OCI-LY1 (cell line): ENCODE data around the gene FTSJ1.

Experiments
- H2AFZ ChIP-seq: fragments of 200-600 bp; sonication (generic), shearing (Covaris generic); 2 replicates; pipeline ENCODE4 v1.6.0; 2014; ENCODE audit warnings: antibody characterized with exemption, mild to moderate bottlenecking, low read length
- H3F3A ChIP-seq: fragments of 200-600 bp; sonication (generic), shearing (Covaris generic); 2 replicates; pipeline ENCODE4 v1.6.0; 2014; ENCODE audit warnings: mild to moderate bottlenecking, antibody characterized with exemption, low read length, moderate library complexity; ENCODE audit not compliant: insufficient read depth
- H3K27ac ChIP-seq: fragments of 200-600 bp; sonication (generic); 2 replicates; pipeline ENCODE4 v1.5.1; 2014; ENCODE audit warnings: low read length, mixed run types, mild to moderate bottlenecking, low read depth; ENCODE audit not compliant: poor library complexity, severe bottlenecking
- H3K27me3 ChIP-seq: fragments of 200-600 bp; sonication (generic); 2 replicates; pipeline ENCODE4 v1.6.0; 2014; ENCODE audit warnings: antibody characterized with exemption, mild to moderate bottlenecking, low read length, moderate library complexity; ENCODE audit not compliant: insufficient read depth
- H3K36me3 ChIP-seq: fragments of 200-600 bp; sonication (generic); 2 replicates; pipeline ENCODE4 v1.6.1; 2014; ENCODE audit warnings: mild to moderate bottlenecking, antibody characterized with exemption, low read length, moderate library complexity, mixed read lengths; ENCODE audit not compliant: insufficient read depth
- H3K4me1 ChIP-seq: fragments of 200-600 bp; sonication (generic); 2 replicates; pipeline ENCODE4 v1.5.1; 2014; ENCODE audit warnings: mild to moderate bottlenecking, low read length, moderate library complexity; ENCODE audit not compliant: insufficient read depth, severe bottlenecking
- H3K4me2 ChIP-seq: fragments of 200-600 bp; sonication (generic), shearing (Covaris generic); 2 replicates; pipeline ENCODE4 v1.6.1; 2014; ENCODE audit warnings: low read length
- H3K4me3 ChIP-seq: fragments of 200-600 bp; sonication (generic); 2 replicates; pipeline ENCODE4 v1.5.1; 2014; ENCODE audit warnings: low read length, low read depth, mild to moderate bottlenecking, mixed read lengths; ENCODE audit not compliant: poor library complexity, severe bottlenecking
- H3K79me2 ChIP-seq: fragments of 200-600 bp; shearing (Covaris generic); 2 replicates; pipeline ENCODE4 v1.6.1; 2016; ENCODE audit warnings: mixed run types, low read length, mixed read lengths; ENCODE audit not compliant: insufficient read depth
- H3K9ac ChIP-seq: fragments of 200-600 bp; sonication (generic), shearing (Covaris generic); 2 replicates; pipeline ENCODE4 v1.6.1; 2014; ENCODE audit warnings: mild to moderate bottlenecking, low read length, mixed read lengths
- H3K9me2 ChIP-seq: fragments of 200-600 bp; sonication (generic), shearing (Covaris generic); 2 replicates; pipeline ENCODE4 v1.6.1; 2014; ENCODE audit warnings: low read depth, mild to moderate bottlenecking, low read length, mixed read lengths
- H3K9me3 ChIP-seq: fragments of 200-600 bp; shearing (Covaris generic); 2 replicates; pipeline ENCODE4 v1.6.1; 2014; ENCODE audit warnings: low read length, mixed read lengths
- H4K20me1 ChIP-seq: fragments of 200-600 bp; sonication (generic), shearing (Covaris generic); 2 replicates; pipeline ENCODE4 v1.6.0; 2016; ENCODE audit warnings: mild to moderate bottlenecking, low read length; ENCODE audit not compliant: insufficient read depth
- EZH2 ChIP-seq: fragments of 200-600 bp; sonication (generic), shearing (Covaris generic); IDR thresholded peaks from 2 replicates; pipeline ENCODE4 v1.8.0; 2017; ENCODE audit warnings: borderline replicate concordance, mixed run types, mild to moderate bottlenecking, antibody characterized with exemption, low read length, moderate library complexity, mixed read lengths
- TF ChIP-seq, protein P1 (sequence below): fragments of 200-600 bp; sonication (generic), shearing (Covaris generic); IDR thresholded peaks from 2 replicates; pipeline ENCODE4 v1.5.1; 2017; ENCODE audit warnings: mild to moderate bottlenecking, antibody characterized with exemption, low read length, moderate library complexity, mixed read lengths

FTSJ1 gene

DNA sequence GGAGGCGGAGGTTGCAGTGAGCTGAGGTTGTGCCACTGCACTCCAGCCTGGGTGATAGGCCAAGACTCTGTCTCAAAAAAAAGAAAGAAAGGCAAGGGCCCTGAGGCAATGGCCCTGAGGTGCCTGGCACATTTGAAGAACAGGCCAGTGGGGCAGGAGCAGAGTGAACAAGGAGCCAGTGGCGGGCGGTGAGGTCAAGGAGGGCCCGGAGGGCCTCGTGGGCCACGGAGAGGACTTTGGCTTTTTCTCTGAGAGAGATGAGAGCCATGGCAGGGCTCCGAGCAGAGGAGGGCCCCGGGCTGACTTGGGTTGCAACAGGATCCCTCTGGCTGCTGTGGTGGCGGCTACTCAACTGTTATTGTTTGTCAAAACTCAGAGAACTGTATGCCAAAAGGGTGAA is 13.3 kb downstream of the FTSJ1 start:
- Histone ChIP-seq H3K4me3 (no peak overlapping the region), H2AFZ (no peak overlapping the region), H3F3A (no peaks in the 10 kb centered on the region), H3K9me3 (no peaks in the 10 kb centered on the region), H3K4me2 (no peak overlapping the region), H3K79me2 (no peaks in the 10 kb centered on the region), H3K9me2 (no peaks in the 10 kb centered on the region), H3K36me3 (no peaks in the 10 kb centered on the region), H3K4me1 (no peaks in the 10 kb centered on the region), H4K20me1 (no peaks in the 10 kb centered on the region), H3K9ac (no peak overlapping the region), H3K27ac (no peak overlapping the region), H3K27me3 (no peaks in the 10 kb centered on the region)
- TF ChIP-seq, protein P1, sequence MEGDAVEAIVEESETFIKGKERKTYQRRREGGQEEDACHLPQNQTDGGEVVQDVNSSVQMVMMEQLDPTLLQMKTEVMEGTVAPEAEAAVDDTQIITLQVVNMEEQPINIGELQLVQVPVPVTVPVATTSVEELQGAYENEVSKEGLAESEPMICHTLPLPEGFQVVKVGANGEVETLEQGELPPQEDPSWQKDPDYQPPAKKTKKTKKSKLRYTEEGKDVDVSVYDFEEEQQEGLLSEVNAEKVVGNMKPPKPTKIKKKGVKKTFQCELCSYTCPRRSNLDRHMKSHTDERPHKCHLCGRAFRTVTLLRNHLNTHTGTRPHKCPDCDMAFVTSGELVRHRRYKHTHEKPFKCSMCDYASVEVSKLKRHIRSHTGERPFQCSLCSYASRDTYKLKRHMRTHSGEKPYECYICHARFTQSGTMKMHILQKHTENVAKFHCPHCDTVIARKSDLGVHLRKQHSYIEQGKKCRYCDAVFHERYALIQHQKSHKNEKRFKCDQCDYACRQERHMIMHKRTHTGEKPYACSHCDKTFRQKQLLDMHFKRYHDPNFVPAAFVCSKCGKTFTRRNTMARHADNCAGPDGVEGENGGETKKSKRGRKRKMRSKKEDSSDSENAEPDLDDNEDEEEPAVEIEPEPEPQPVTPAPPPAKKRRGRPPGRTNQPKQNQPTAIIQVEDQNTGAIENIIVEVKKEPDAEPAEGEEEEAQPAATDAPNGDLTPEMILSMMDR, result no peak
- TF ChIP-seq EZH2, result no peak

DNA sequence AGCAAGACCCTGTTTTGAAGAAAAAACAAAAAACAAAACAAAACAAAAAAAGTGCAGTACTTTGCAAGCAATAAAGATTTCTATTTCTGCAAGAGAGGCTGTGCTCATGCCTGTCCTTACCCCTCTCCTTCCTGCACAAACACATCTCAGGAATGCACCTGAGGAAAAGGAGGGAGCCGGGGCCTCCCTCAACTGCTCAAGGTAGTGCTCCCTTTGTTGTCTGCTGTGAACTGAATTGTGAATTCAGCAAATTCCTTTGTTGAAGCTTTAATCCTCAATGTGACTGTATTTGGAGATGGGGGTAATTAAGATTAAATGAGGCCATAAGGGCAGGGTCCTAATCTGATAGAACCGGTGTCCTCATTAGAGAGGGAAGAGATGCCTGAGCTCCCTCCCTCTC is 13.9 kb downstream of the FTSJ1 start:
- Histone ChIP-seq H3K4me1 (no peaks in the 10 kb centered on the region), H3F3A (no peaks in the 10 kb centered on the region), H3K9ac (no peak overlapping the region), H3K4me3 (no peak overlapping the region), H3K9me2 (no peaks in the 10 kb centered on the region), H3K27ac (no peak overlapping the region), H2AFZ (no peak overlapping the region), H4K20me1 (no peaks in the 10 kb centered on the region), H3K79me2 (no peaks in the 10 kb centered on the region), H3K27me3 (no peaks in the 10 kb centered on the region), H3K4me2 (no peak overlapping the region), H3K9me3 (no peaks in the 10 kb centered on the region), H3K36me3 (no peaks in the 10 kb centered on the region)
- TF ChIP-seq EZH2, result no peak
- TF ChIP-seq, protein P1, result no peak

GRCh38 chrX:48490661-48491060 is 14.7 kb downstream of the FTSJ1 start:
- H2AFZ ChIP-seq, result no peak overlapping the region
- H3K4me3 ChIP-seq, result no peak overlapping the region
- no peaks in the 10 kb centered on the region for H3K9me3 ChIP-seq
- H3K36me3 ChIP-seq, result no peaks in the 10 kb centered on the region
- H3K27ac ChIP-seq, result no peak overlapping the region
- H3K4me2 ChIP-seq, result no peak overlapping the region
- no peaks in the 10 kb centered on the region for H3K9me2 ChIP-seq
- H3K27me3 ChIP-seq, result no peaks in the 10 kb centered on the region
- H4K20me1 ChIP-seq, result no peaks in the 10 kb centered on the region
- no peaks in the 10 kb centered on the region for H3K79me2 ChIP-seq
- TF ChIP-seq, protein P1, result no peak
- no peak for TF ChIP-seq EZH2
- no peak overlapping the region for H3K9ac ChIP-seq
- H3F3A ChIP-seq, result no peaks in the 10 kb centered on the region
- no peaks in the 10 kb centered on the region for H3K4me1 ChIP-seq
